HG02885 (cell line): ENCODE results near the gene OPHN1.
"Not testable (repeated sequence)": the region's sequence is repeated elsewhere in the genome, so short reads cannot be mapped to it uniquely, and the experiment has no call there.

ENCODE experiments used
- ATAC-seq: cut with Tn5 transposase; IDR thresholded peaks from one replicate; pipeline ENCODE4 v1.9.1; 2021; ENCODE audit warnings: mild to moderate bottlenecking; ENCODE audit not compliant: unreplicated experiment, poor library complexity

The OPHN1 gene

GRCh38 chrX:68090266-68090665 lies 343.0 kb downstream of the OPHN1 start:
- no peak for ATAC-seq

- ATAC-seq = no peak
These were observed 345.8 kb downstream of the OPHN1 start for GRCh38 chrX:68087526-68087925.

GRCh38 chrX:68086709-68087108 lies 346.6 kb downstream of the OPHN1 start:
- no peak for ATAC-seq

GRCh38 chrX:68084765-68085164 lies 348.5 kb downstream of the OPHN1 start:
- no peak for ATAC-seq

- no peak for ATAC-seq
These were observed 349.8 kb downstream of the OPHN1 start for GRCh38 chrX:68083510-68083909.

- no peak for ATAC-seq
These were observed 353.3 kb downstream of the OPHN1 start for GRCh38 chrX:68079961-68080360.

GRCh38 chrX:68078801-68079200 lies 354.5 kb downstream of the OPHN1 start:
- ATAC-seq = not testable (repeated sequence)

- no peak for ATAC-seq
These were observed 355.9 kb downstream of the OPHN1 start for GRCh38 chrX:68077378-68077777.

GRCh38 chrX:68072041-68072440 lies 361.3 kb downstream of the OPHN1 start:
- no peak for ATAC-seq

GRCh38 chrX:68070119-68070518 lies 363.2 kb downstream of the OPHN1 start:
- not testable (repeated sequence) for ATAC-seq

GRCh38 chrX:68061206-68061535 lies 372.1 kb downstream of the OPHN1 start:
- no peak for ATAC-seq

- no peak for ATAC-seq
These were observed 372.6 kb downstream of the OPHN1 start for GRCh38 chrX:68060506-68061205.

GRCh38 chrX:68059469-68059868 lies 373.8 kb downstream of the OPHN1 start:
- ATAC-seq = no peak

- no peak for ATAC-seq
These were observed 383.8 kb downstream of the OPHN1 start for GRCh38 chrX:68049466-68049865.

GRCh38 chrX:68048774-68049173 lies 384.5 kb downstream of the OPHN1 start:
- ATAC-seq = no peak

GRCh38 chrX:68045008-68045577 lies 388.2 kb downstream of the OPHN1 start:
- no peak for ATAC-seq

GRCh38 chrX:68043713-68044438 lies 389.4 kb downstream of the OPHN1 start:
- ATAC-seq = no peak

- ATAC-seq = no peak
These were observed 392.2 kb downstream of the OPHN1 start for GRCh38 chrX:68041110-68041509.

GRCh38 chrX:68018248-68019203 lies 414.8 kb downstream of the OPHN1 start:
- ATAC-seq = peak; percentile 62

- ATAC-seq = no peak
These were observed 434.8 kb downstream of the OPHN1 start for GRCh38 chrX:67998540-67998939.
